ENCODE results near the gene LRRIQ4.

Gene LRRIQ4

DNA sequence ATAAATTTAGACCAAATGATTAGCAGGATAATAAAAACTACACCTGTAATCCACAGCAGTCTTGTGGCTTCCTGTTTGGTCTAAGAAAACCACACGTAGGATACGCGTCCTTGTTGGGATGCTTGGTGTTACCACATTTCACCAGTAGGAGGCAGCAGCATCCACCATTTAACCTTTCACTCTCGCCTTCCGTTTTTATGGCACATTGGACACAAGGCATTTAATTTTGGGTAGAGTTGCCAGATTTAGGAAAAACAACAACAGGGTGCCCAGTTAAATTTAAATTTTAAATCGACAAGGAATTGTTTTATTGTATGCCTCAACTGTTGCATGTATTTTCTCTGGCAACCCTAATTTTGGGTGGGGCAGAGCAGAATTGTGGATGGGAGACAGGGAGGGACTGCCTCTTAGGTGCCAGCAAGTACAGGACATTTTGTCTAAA, 50.8 kb downstream of the LRRIQ4 start:
- peak; percentile 80 for DNase-seq

DNA sequence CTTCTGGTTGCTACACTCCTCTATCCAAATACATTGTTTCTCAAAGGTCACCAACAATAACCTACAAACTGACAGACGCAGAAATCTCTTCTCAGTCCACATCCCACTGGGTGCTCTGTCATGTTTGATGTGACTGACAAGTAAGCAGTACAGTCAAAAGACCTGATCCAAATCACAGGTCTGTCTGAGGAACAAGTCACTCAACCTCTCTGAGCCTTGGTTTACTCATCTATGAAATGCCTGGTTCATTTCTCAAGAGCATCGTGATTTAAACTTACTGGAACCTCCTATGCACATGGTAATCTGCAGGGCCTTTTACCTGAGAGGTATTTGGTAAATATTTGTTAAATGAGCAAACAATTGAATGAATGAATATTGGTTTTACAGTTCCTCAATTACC, 51.6 kb downstream of the LRRIQ4 start:
- DNase-seq, result no peak

DNA sequence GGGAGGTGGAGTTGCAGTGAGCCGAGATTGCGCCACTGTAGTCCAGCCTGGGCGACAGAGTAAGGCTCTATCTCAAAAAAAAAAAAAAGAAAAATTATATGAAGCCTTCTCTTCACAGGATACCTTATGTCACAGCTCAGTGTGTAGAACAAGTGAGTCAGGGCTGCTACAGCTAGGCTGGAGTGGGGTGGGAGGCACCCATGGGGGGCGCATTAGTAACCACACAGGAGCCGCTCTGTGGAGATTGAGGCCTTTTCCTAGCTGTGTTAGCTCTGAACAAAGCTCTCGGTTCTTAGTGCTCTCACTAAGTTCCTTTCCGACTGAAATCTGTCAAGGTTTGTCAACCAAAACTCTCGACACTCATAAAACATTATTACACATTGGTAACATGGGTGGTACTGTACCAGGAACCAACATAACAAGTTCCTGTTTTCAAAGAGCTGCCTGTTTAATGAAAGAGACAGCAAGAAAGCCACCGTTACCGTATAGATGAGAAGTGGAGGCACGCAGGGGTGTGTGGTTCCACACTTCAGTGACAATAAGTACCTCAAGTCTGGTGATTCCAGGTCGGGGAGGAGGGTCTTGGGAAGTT, 52.6 kb downstream of the LRRIQ4 start:
- peak; percentile 54 for DNase-seq

DNA sequence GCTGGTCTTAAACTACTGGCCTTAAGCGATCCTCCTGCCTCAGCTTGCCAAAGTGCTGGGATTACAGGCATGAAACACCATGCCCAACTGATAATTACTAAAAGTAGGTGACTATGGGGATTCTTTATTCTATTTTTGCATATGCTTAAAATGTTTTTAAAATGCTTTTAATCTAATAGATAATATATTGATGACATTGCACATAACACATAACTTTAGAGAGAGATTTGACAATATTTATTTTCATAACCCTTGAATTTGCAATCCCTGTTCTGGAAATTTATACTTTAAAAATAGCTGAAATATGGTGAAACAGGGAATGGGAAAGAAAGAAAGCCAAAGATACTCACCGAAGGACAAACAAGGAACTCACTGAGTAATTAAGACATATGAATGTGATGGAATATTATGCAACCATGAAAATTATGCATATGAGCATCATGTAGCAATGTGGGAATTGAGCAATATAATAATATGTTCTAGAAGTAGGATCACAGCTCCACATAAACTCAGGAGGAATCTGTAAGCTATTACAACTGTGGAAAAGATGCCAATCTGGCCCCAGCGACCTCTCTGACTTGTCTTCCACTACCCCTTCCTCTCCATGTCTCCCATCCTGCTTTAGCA, 55.0 kb downstream of the LRRIQ4 start:
- DNase-seq, result no peak

DNA sequence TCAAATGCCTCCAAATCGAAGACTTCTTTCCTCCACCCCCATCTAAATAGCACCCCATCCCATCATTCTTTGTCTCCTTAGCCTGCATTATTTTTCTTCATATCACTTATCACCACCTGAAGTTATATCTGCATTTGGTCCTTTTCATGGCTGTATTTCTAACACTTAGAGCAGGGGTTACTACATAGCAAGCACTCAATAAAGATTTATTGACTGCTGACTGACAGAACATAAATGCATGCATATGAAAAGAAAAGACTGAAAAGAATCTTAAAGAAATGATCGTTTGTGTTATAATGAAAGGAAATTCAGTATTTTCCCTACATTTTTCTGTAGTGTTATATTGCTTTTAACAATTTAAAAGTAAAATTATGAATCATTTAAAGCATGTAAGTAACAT, 55.7 kb downstream of the LRRIQ4 start:
- no peak for DNase-seq

DNA sequence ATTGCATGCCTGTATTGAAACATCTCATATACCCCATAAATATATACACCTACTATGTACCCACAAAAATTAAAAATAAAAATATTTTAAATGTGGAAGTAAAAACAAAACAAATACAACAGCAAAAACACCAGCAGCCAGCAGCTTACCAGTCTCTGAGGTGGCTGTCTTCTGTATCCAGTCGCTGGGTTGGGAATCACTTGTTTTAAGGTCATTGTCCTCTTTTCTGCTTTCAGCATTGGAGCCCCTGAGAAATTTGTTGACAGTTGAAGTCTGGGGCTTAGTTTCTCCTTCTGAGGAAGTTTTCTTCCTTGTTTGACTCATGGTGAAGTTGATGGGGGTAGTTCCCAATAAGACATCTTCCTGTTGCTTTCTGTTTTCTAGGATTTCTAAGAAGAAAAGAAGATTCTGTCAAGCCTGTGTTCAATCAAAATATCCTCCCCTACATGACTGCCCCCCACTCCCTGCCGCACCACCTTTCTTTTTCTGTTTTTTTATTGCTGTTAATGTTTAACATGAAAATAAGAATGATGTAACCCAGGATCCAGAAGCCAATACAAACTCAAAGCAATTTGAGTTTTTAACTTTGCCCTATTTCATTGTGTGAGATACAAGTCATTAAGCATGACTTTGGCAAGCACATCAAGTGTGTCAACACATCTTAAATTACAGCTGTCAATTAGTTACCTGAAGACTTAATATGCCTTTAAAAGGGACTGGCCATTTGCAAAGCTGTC, 57.0 kb downstream of the LRRIQ4 start, which contains the start of gene LRRC31:
TSS of gene LRRC31 (minus strand) at position 452 of the 737 bp plus-strand sequence. CDS start at position 324, 128 bp downstream.
- no peak for DNase-seq

DNA sequence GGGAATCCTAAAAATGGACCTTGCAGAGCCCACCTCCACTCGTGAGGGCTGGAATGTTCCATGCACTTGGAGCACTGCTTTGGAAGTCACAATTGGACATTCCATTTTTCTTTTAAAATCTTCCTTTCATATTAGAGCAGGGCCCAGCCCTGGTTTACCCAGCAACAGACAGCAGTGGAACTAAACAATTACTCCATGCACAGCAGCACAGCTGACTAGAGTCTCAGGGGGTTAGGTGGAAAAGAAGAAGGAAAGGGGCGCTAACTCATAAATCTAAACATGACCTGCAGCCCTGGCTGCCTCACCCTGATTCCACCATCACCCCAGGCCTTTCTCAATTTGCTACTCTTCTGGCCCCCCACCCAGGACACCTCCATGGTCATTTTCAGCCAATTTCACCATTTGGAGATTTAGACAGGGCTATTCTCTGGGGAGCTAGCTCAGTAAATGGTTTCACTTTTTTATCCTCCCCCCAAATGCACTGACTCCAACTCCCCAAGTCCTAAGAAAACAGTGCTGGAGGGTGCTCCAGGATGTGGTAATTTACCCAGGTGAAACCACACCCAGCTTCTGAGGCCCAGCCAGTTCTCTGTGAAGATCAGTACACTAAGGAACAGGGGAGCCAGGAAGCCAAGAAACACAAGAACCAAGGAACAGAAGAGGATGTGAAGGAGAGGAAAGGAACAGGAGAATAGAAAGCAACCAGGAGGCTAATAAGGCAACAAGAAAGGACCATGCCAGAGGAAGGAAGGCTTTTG, 58.6 kb downstream of the LRRIQ4 start:
- no peak for DNase-seq

DNA sequence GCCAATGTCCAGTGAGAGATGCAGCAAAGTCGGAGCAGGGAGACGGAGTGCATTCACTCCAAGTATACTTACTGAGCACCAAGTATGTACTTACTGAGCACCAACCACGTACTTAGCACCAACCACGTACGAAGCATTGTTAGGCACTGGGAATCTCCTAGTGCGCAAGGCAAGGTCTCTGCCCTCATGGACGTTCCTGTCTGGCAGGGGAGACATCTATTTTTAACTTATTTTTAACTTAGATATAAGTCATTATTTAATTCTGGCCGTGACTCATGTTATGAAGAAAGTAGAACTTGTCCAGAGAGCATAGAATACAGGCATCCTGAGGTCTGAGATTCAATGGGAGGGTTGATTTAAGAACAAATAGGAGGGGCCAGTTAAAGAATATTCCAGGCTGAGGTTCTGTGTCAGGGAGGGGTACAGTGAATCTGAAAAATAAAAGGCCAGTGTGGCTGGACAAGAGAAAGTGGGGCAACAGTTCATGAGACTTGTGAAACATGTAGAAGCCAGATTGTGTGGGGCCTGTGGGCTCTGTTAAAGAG, 66.4 kb downstream of the LRRIQ4 start:
- no peak for DNase-seq

DNA sequence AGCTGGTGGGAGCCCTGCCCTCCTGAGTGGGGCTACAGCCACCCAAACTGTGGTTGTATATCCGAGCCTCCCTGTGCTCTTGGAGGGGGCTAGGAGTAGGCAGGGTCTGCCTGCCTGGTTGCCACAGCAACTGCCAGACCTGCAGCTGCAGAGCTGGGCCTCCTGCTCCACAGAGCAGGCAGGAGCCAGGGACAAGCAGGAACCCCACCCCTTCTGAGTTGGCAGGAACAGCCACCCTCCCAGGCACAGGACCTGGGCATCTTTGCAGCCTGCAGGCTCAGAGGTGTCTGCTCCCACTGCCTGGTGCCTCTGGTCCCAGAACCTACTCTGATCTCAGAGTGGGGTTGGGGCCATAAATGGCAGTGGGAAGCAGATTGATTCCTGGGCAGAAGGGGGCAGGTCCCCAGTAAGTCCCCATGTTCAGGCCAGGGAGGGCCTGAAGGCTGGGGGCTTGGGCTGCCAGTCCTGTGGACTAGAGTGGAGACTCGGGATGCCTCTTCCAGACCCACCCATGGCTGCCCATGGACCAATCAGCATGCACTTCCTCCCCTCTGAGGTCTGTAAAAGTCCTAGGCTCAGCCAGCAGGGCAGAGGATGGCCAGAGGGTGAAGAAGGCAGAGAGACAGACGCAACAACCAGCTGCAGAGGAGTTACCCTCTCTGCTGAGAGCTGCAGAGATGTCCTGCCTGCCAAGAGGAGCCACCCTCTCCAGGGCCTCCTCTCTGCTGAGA, 67.3 kb downstream of the LRRIQ4 start:
- DNase-seq, result no peak

DNA sequence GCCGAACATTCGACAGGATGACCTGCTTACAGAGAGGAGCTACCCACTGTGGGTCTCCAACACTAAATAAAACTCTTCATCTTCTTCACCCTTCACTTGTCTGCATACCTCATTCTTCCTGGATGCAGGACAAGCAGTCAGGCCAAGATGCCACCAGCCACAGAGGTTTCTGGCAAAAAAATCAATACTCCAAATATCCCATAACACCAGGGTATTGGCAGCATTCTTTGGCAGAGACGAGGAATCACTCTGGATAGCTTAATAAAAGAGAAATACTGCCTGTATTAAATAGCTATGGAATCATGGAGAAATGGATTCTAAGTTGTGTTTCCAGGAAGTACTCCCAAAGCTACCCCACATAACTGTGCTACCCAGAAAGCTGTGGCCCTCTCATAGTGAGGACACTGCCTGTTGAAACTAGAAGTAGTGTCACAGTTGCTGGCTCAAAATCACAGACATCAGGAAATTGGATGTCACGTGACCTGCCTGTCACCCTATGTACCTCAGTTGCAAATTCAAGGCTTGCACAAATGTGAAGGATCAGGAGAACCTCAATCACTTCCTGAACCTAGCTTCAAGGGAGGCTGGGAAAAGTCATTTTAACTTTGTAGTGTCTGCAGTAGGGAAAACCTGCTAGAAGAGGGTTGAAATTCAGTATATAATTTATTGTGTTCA, 68.0 kb downstream of the LRRIQ4 start:
- DNase-seq, result no peak

DNA sequence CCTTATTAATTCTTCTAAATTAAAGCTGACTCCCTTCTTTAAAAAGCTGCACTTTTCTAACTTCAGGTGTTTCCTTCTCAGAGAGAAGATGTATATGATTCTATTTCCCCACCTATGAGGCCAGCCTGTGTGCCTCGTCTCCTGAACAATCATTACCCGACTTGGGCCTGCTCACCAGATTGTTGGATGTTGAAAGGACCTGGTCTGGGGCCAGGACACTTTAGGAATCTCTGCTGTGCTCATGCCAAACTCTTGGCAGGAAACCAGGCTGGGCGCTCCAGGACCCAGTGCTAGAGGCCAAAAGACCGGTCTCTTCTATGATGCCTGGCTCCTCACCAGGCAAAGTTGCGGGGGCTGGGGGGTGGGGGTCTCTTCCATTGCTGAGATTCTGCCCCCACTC, 74.0 kb downstream of the LRRIQ4 start:
- DNase-seq, result no peak

Data from activated CD8-positive, alpha-beta memory T cell treated with anti-CD3 and anti-CD28 coated beads, Interleukin-2, amount 50 U/mL, for 48 hours (primary cell).